Lung (tissue), 12 donors: ENCODE results near the gene SPRED3. TPM values are rescaled to one million over a fixed set of nuclear protein-coding genes. Genes with fewer than 3 reads are reported as not detected.
A peak's percentile ranks its signal among the peaks of the same experiment; 100 is the strongest.

Experiments used
- ATAC-seq: fragments of 200-7000 bp; cut with Tn5 transposase; one replicate; pipeline ENCODE4 v1.9.1; 2020; ENCODE audit warnings: moderate number of reproducible peaks; ENCODE audit not compliant: insufficient read depth, low FRiP score
- DNase-seq, 3 donors: peaks; one replicate each; pipeline ENCODE4 v3.0.0-alpha.2; 2013 to 2017
- H3K27ac ChIP-seq, 2 donors: one replicate each; pipeline ENCODE4 v1.5.1; 2013; ENCODE audit warnings: mild to moderate bottlenecking in 2 of 2, moderate library complexity in 2 of 2, control low read depth in 1 of 2, inconsistent platforms in 1 of 2, low read depth in 1 of 2, low read length in 1 of 2
- H3K27me3 ChIP-seq, 3 donors: one replicate each; pipeline ENCODE4 v1.5.1; 2013; ENCODE audit warnings: low read length in 2 of 3; ENCODE audit not compliant: control insufficient read depth in 3 of 3, insufficient read depth in 3 of 3
- H3K36me3 ChIP-seq, 4 donors: one replicate each; pipeline ENCODE4 v1.5.1; 2013; ENCODE audit warnings: low read length in 4 of 4, mild to moderate bottlenecking in 1 of 4, moderate library complexity in 1 of 4; ENCODE audit not compliant: control insufficient read depth in 4 of 4, insufficient read depth in 4 of 4
- H3K4me1 ChIP-seq, 5 donors: one replicate each; pipeline ENCODE4 v1.5.1; 2013; ENCODE audit warnings: low read length in 5 of 5, mild to moderate bottlenecking in 2 of 5, moderate library complexity in 1 of 5; ENCODE audit not compliant: control insufficient read depth in 5 of 5, insufficient read depth in 5 of 5
- H3K4me3 ChIP-seq: one replicate; pipeline ENCODE4 v1.5.1; 2013; ENCODE audit warnings: mild to moderate bottlenecking, control low read depth, moderate library complexity
- H3K9ac ChIP-seq, 2 donors: one replicate each; pipeline ENCODE4 v1.5.1; 2013; ENCODE audit warnings: low read length in 2 of 2, control low read depth in 1 of 2; ENCODE audit not compliant: insufficient read depth in 1 of 2
- H3K9me3 ChIP-seq, 4 donors: one replicate each; pipeline ENCODE4 v1.5.1; 2013; ENCODE audit warnings: low read length in 3 of 4, mild to moderate bottlenecking in 1 of 4, moderate library complexity in 1 of 4; ENCODE audit not compliant: control insufficient read depth in 4 of 4, insufficient read depth in 3 of 4
- WGBS, 2 donors: extraction: QIAGEN DNeasy Blood & Tissue Kit; methylation state at CpG; one replicate each; pipeline ENCODE4 v1.1.7; 2013; 5-methylcytosine and 5-hydroxymethylcytosine counted together
- polyA plus RNA-seq, 2 donors: library from polyadenylated mRNA; stranded (reverse); fragments of 200-250 nt; gene quantifications; one replicate each; pipeline ENCODE4 v1.2.1, GENCODE V29; 2013
- total RNA-seq, 2 donors: library from RNA; depleted of rRNA in 1 of 2; stranded (reverse); fragments of >200 nt in 1 of 2; gene quantifications; one replicate each; pipeline ENCODE4 v1.2.1, GENCODE V29; 2014 to 2021
- TF ChIP-seq, protein P1 (sequence below): IDR thresholded peaks from 2 replicates; pipeline ENCODE4 v1.5.1; 2012; ENCODE audit warnings: mild to moderate bottlenecking; ENCODE audit errors: control extremely low read depth, extremely low read depth
- donor health status: control.
- donor health status: control.
- donor health status: Bipolar disorder and iron deficiency.
- donor health status: healthy.
- donor health status: DM: yes; HTN: yes; CAD: no.

The SPRED3 gene
- total and polyA plus RNA-seq, 4 donors: 0.09 to 2.6 (median 1.3) TPM

DNA sequence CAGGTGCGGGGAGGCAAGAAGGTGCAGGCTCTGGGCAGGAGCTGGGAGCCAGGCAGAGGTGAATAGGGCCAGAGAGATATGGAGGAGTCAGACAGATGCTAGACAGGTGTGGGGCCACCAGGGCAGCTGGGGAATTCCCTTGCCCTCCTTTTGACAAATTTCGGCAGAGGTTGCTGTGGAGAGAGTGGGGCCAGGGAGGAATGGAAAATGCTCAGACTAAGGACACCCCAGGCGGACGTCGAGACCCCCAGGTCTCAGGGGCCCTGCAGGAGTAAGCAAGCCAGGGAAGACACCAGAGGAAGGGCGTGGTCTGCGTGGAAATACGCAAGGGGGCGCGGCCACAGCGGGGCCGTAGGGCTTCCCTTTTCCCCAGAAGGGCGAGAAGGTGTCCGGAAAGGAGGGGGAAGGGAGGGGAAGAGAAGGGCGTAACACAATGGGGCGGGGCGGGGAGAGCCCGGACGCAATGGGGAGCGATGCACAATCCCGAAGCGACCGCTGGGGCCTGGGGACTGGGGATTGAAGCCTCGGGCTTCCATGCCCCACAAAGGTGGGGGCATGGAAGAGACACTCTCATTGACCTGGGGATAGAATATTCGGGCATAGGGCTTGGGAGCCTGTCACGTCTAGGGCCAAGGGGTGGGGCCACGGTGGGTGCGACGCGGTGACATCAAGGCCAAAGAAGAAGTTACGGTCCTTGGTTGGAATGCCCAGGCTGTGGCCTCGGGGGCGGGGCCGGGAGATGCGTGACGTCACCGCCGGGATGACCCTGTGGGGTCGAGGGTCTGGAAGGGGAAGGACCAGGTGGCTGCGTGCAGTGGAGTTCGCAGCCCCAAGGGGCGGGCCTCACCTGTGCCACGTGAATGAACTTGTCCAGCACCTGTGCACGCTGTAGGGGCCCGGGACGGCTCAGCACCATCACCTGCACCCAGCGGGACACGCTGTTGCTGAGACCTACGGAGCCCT, 29.3 kb downstream of the SPRED3 start:
- WGBS, 2 donors: 10 to 15% methylated on average over 46 to 49 of the region's 49 CpGs
- DNase-seq (peak; percentile 32 to 56 (median 55)), ATAC-seq (peak; percentile 89)
- Histone ChIP-seq H3K9ac (no peak overlapping the region), H3K4me1 (peaks cover 0 to 14% (median 0%) of the 10 kb centered on the region in 5 donors), H3K27me3 (no peaks in the 10 kb centered on the region), H3K36me3 (peaks cover 0 to 2% (median 0%) of the 10 kb centered on the region in 4 donors), H3K9me3 (peaks cover 0 to 2% (median 0%) of the 10 kb centered on the region in 4 donors), H3K4me3 (peak overlapping the region; percentile 11), H3K27ac (peak overlapping the region in 1 of 2 donors; percentile 66)
- TF ChIP-seq, protein P1, sequence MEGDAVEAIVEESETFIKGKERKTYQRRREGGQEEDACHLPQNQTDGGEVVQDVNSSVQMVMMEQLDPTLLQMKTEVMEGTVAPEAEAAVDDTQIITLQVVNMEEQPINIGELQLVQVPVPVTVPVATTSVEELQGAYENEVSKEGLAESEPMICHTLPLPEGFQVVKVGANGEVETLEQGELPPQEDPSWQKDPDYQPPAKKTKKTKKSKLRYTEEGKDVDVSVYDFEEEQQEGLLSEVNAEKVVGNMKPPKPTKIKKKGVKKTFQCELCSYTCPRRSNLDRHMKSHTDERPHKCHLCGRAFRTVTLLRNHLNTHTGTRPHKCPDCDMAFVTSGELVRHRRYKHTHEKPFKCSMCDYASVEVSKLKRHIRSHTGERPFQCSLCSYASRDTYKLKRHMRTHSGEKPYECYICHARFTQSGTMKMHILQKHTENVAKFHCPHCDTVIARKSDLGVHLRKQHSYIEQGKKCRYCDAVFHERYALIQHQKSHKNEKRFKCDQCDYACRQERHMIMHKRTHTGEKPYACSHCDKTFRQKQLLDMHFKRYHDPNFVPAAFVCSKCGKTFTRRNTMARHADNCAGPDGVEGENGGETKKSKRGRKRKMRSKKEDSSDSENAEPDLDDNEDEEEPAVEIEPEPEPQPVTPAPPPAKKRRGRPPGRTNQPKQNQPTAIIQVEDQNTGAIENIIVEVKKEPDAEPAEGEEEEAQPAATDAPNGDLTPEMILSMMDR: no peak

DNA sequence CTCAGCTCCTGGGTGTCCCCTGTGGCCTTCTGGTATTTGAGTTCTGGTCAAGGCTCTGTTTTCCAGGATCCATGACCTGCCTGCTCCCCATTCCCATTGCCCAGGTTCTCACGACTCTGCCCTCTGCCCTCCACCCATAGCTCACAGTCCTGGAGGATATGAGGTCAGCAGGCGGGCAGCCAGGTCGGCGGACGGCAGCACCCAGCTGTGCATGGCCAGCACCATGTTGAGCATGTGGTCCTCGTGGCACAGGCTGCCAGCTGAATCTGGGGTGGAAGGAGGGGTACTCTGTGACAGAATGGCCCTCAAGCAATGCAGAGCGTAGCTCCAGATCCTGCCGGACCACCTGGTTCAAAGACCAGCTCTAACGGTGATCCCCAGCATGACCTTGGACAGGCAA, 32.4 kb downstream of the SPRED3 start:
- Histone ChIP-seq H3K4me3 (no peak overlapping the region), H3K27me3 (no peaks in the 10 kb centered on the region), H3K36me3 (no peaks in the 10 kb centered on the region), H3K4me1 (peaks cover 0 to 14% (median 0%) of the 10 kb centered on the region in 5 donors), H3K27ac (no peak overlapping the region), H3K9ac (no peak overlapping the region), H3K9me3 (peaks cover 0 to 2% (median 0%) of the 10 kb centered on the region in 4 donors)
- DNase-seq (no peak), ATAC-seq (no peak)
- TF ChIP-seq, protein P1: no peak
- WGBS, 2 donors: 85 to 90% methylated on average over 9 of the region's 9 CpGs

DNA sequence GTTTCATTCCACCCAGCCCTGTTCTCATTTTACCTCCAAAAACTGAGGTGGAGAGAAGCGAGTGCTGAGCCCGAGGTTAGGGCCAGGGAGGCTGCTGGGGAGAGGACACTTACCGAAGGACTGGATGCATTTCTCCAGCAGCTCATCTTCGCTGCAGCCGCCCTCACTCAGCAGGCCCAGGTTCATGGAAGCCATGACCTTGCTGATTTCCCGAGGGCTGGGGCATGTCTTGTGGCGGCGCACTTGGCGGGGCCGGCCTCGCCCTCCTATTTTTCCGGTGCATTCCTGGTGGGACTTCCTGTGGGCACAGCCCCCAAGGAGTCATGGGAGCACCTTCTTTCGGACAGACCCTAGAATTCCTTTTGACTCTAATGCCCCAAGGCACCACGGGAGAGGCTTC, 33.4 kb downstream of the SPRED3 start:
- no peak overlapping the region for H3K9ac ChIP-seq
- H3K4me3 ChIP-seq: no peak overlapping the region
- no peak overlapping the region for H3K27ac ChIP-seq
- H3K36me3 ChIP-seq: no peaks in the 10 kb centered on the region
- 79 to 88% methylated on average over 14 of the region's 14 CpGs for WGBS, 2 donors
- no peak for DNase-seq
- peaks cover 0 to 12% (median 0%) of the 10 kb centered on the region in 5 donors for H3K4me1 ChIP-seq
- peaks cover 0 to 2% (median 0%) of the 10 kb centered on the region in 4 donors for H3K9me3 ChIP-seq
- no peak for ATAC-seq
- H3K27me3 ChIP-seq: no peaks in the 10 kb centered on the region
- TF ChIP-seq, protein P1: no peak
